Activated naive CD4-positive, alpha-beta T cell (primary cell): ENCODE results near the gene CHD1L.
A peak's percentile ranks its signal among the peaks of the same experiment; 100 is the strongest.
"Not testable (repeated sequence)": the region's sequence is repeated elsewhere in the genome, so short reads cannot be mapped to it uniquely, and the experiment has no call there.

Source experiments
- DNase-seq, 4 experiments: peaks; one replicate each; lab custom pipeline; 2025; lab: John Stamatoyannopoulos, UW

CHD1L gene

DNA sequence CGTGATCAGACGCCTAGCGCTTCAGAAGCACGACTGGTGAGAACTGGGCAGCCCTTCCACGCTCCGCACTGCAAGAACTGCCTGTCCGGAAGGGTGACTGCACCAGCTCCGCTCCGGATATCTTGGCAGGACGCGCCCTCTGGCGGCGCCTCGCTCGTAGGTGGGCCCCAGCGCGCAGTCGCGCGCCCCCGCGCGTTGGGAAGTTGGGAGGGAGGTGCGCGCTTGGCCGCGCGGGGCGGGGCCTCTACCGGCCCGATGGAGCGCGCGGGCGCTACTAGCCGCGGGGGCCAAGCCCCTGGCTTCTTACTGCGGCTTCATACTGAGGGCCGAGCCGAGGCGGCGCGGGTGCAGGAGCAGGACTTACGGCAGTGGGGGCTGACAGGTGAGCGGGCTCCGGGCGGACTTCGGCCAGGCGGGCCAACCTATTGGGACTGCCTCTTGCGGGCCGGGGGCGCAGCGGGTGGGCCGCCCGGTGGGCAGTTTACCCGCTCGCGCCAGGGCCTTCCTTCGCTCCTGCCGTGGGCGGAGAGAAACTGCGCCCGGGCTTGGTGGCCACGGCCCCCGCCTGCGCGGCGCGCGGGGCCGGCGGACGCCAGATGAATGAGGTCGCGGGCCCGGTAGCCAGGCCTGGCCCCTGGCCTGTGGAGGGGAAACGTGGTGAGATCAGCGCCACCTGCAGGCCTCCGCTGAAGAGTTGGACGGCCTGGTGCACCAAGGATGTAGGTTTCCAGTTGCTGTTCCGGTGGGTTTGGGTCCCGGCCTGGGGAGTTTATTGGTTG is at the start of gene CHD1L:
Gene CHD1L, plus strand, starts transcription at position 236 of the 779 bp plus-strand sequence. Its CDS starts 20 bp downstream, at position 256.
- DNase-seq = peak; percentile 77 to 92 (median 84)

- not testable (repeated sequence) for DNase-seq
These were observed 45.2 kb upstream of the CHD1L start for GRCh38 chr1:147197324-147197723.

DNA sequence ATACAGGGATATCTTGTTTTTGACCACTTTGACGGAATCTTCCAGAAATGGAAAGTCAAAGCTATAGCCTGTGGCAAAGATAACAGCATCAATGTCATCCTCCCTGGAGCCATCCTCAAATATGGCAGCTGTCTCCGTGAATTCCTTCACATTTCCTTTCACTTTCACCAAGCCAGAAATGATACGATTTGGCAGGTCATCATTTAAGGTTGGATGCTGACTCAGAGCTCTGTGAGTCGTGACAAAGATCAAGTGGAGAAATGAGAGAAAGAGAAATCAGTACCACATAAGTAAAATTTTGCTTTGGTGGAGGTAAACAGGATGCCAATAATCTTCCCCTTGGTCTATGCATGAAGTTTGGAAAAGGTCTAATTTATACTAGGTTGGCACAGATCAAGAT is 41.2 kb upstream of the CHD1L start:
- DNase-seq = no peak

GRCh38 chr1:147201786-147202185 is 40.7 kb upstream of the CHD1L start:
- no peak for DNase-seq

DNA sequence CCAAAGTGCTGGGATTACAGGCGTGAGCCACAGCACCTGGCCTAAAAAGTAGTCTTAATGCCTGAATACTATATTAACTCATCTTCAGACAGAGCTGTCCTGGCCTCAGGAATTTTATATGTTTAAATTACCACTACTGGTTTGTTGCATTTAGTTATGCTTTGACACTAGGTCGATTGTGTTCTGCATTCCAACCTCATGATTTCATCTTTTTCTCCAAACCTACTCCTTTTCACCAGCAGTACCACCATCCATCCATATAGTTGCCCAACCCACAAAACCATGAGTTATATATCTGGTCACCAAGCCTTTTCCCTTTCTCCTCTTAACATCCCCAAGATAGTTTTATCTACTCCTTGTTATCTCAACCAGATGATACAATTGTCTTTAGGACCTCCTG is 39.9 kb upstream of the CHD1L start:
- DNase-seq = no peak

DNA sequence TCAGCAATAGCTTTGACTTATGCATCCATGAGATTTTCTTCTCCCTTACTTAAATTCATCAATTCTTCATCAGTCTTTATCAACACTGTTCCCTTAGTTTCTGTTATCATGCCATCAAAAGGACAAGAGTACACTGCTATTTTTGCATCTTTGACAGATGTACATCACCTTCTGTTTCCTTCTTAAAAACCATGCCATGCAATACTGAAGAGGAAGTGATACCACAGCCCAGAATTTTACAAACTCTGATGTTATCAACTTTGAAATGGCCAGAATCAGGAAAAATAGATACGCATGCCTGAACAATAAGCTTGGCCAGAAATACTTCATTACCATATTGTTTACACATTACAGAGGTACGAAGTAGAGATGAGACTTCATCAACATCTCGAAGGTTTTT is 38.4 kb upstream of the CHD1L start:
- no peak for DNase-seq

DNA sequence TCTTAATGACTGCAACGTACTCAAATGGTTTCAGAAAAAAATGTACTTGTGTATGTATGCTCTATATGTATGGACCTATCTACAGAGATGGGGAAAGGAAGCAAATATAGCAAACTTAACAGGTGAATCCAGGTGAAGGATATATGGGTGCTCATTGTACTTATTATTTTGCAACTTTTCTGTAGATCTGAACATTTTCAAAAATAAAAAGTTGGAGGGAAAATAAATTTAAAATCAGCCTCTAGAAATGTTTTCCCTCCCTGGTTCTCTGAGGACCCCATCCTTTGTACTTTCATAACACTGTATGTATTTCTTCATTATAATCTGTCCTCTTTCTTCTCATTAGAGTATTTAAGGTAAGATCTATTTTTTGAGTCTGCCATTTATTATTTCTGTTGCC is 35.3 kb upstream of the CHD1L start:
- DNase-seq = no peak

- DNase-seq = no peak
These were observed 33.9 kb upstream of the CHD1L start for GRCh38 chr1:147208619-147209018.

GRCh38 chr1:147209825-147210821 is 32.4 kb upstream of the CHD1L start:
- no peak for DNase-seq

DNA sequence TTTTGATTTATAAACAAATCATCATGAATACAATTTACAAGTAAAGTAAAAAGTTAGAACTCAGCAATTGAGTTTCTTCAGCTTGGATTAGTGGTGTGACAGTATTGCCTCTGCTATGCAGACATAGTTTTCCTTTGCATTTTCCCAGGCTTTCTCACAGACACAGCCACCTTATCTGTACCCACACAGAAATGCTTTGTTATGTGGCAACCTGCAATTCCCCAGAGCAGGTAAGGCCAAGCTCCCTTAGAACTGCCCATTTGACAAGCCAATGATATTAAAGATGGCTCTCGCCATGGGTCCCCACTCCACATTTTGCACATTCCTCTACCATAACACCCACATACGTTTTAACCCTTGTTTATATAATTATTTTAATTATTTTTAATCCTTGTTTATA is 31.5 kb upstream of the CHD1L start:
- DNase-seq = no peak

- DNase-seq = no peak
These were observed 30.9 kb upstream of the CHD1L start for GRCh38 chr1:147211577-147211976.

- no peak for DNase-seq
These were observed 29.2 kb upstream of the CHD1L start for GRCh38 chr1:147213271-147213670.

GRCh38 chr1:147214325-147214724 is 28.2 kb upstream of the CHD1L start:
- no peak for DNase-seq

GRCh38 chr1:147214842-147215539 is 27.5 kb upstream of the CHD1L start:
- no peak for DNase-seq

GRCh38 chr1:147215540-147215916 is 27.0 kb upstream of the CHD1L start:
- no peak for DNase-seq

DNA sequence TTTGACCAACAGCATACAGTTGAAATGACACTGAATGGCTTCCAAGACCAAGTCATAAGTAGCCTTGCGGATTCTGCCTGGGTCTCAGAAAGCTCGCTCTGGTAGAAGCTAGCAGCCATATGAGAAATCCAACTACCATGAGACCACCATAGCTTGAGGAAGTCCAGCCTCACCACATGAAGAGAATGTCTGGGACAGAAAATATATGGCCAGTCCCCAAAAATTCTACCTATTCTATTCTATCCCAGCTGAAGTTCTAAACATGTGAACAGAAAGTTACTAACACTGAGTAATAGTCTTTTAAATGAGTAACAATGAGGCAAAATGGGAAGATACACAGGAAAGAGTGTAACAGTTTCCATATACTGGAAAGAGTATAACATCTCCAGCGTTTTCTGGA is 26.4 kb upstream of the CHD1L start:
- DNase-seq = no peak

GRCh38 chr1:147217141-147217540 is 25.3 kb upstream of the CHD1L start:
- no peak for DNase-seq

DNA sequence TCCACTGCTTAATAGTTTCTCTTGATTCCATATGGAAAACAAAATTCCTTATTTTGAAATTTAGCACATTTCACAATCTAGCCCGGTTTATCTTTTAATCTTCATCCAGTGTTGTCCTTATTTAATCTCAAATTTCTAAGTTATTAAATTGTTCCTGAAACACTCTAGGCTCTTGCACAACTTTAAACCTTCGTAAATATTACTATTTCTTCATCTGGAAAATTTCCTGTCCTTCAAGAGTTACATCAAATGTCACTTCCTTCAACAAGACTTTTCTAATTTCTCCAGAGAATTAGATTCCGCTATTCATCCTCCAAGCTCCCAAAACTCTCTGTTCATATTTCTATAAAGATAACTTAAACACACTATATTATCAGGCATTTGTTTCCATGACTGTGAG is 23.9 kb upstream of the CHD1L start:
- no peak for DNase-seq

GRCh38 chr1:147223740-147224615 is 18.5 kb upstream of the CHD1L start:
- no peak for DNase-seq

DNA sequence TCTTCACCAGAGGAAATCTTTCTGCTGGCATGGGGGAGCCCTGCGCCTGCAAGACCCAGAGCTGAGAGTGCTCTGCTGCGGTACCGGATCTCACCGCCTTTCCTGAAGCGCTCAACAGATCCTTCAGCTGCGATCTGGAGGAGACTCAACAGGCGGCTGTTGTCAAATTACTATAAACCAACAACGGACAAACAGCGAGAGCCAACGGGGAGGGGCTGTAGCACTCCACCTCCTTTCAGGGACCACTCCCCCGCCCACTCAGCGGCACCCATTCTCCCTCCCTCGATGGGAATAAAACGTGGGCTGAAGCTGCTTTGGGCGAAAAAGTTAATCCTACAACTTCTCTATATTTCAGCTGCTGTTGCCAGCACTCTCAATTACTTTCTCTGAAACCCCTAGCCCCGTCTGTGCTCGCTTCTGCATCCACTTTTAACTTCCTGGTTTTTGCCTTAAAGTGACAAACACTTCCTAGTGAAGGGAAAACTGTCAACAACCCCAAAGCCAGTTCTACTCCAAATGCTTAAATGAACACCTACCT is 17.2 kb upstream of the CHD1L start, which contains the start of gene FMO5:
Gene FMO5, minus strand, starts transcription at position 147 of the 538 bp plus-strand sequence. CDS start 310 bp downstream, outside the sequence.
- peak in 3 of 4 experiments; percentile 9 to 36 (median 12) for DNase-seq

GRCh38 chr1:147231032-147231431 is 11.5 kb upstream of the CHD1L start:
- DNase-seq = not testable (repeated sequence)
